Panc1 (cell line): ENCODE data around the gene NPHP3. TPM values are rescaled to one million over a fixed set of nuclear protein-coding genes. Genes with fewer than 3 reads are reported as not detected.
A peak's percentile ranks its signal among the peaks of the same experiment; 100 is the strongest.

Experiments used
- ATAC-seq: fragments of 200-7000 bp; cut with Tn5 transposase; 2 replicates; pipeline ENCODE4 v1.9.1; 2020; ENCODE audit warnings: mild to moderate bottlenecking, moderate library complexity
- BruUV-seq: library from RNA; stranded (reverse); fragments of 400-500 nt; replicated peaks from 2 replicates; lab custom pipeline; 2021; lab: Mats Ljungman, UMichigan
- CTCF ChIA-PET: fragments of 300-600 bp; sonication (Branson Sonifier 250); formaldehyde crosslinking; loops from one replicate; lab custom pipeline; 2022; ENCODE audit warnings: antibody characterized with exemption; lab: Charles Lee
- POLR2A ChIA-PET: fragments of 300-600 bp; sonication (Branson Sonifier 250); formaldehyde crosslinking; loops from one replicate; lab custom pipeline; 2022; ENCODE audit warnings: antibody characterized with exemption; lab: Charles Lee
- DNase-seq: peaks from one replicate; pipeline ENCODE4 v3.0.0-alpha.2; 2010; ENCODE audit warnings: low read depth, low spot score
- H3K27ac ChIP-seq: 2 replicates; pipeline ENCODE4 v1.5.1; 2011; ENCODE audit warnings: mild to moderate bottlenecking, low read length, inconsistent platforms
- H3K27me3 ChIP-seq: fragments of 200-500 bp; sonication (Bioruptor generic); 2 replicates; pipeline ENCODE4 v1.6.0; 2014; ENCODE audit warnings: low read length, inconsistent platforms; ENCODE audit not compliant: control insufficient read depth, insufficient read depth
- H3K36me3 ChIP-seq: fragments of 200-500 bp; sonication (Bioruptor generic); 2 replicates; pipeline ENCODE4 v1.5.1; 2014; ENCODE audit warnings: inconsistent platforms, mild to moderate bottlenecking, low read length, moderate library complexity; ENCODE audit not compliant: control insufficient read depth, insufficient read depth
- H3K4me1 ChIP-seq: 2 replicates; pipeline ENCODE4 v1.5.1; 2011; ENCODE audit warnings: inconsistent platforms, mild to moderate bottlenecking, low read length, moderate library complexity; ENCODE audit not compliant: control insufficient read depth, insufficient read depth
- H3K4me3 ChIP-seq, 2 experiments: 2 replicates each; pipeline ENCODE4 v1.5.1; 2011 to 2012; ENCODE audit warnings: low read depth in 2 of 2, low read length in 2 of 2, mild to moderate bottlenecking in 2 of 2, inconsistent platforms in 1 of 2, moderate library complexity in 1 of 2
- H3K9me3 ChIP-seq: fragments of 200-500 bp; sonication (Bioruptor generic); 2 replicates; pipeline ENCODE4 v1.5.1; 2014; ENCODE audit warnings: low read depth, mild to moderate bottlenecking, inconsistent platforms, low read length, moderate library complexity; ENCODE audit not compliant: control insufficient read depth, insufficient read depth
- POLR2AphosphoS5 ChIP-seq: IDR thresholded peaks from 2 replicates; pipeline ENCODE4 v1.6.1; 2012; ENCODE audit warnings: mild to moderate bottlenecking, low read depth, low read length, moderate library complexity
- REST ChIP-seq, 2 experiments: IDR thresholded peaks; 2 replicates each; pipeline ENCODE4 v1.6.1; 2011 to 2012; ENCODE audit warnings: low read depth in 2 of 2, control low read depth in 1 of 2, low read length in 1 of 2, mild to moderate bottlenecking in 1 of 2, moderate library complexity in 1 of 2; ENCODE audit not compliant: insufficient read depth in 1 of 2
- SIN3A ChIP-seq: IDR thresholded peaks from 2 replicates; pipeline ENCODE4 v1.6.1; 2012; ENCODE audit warnings: low read depth, mild to moderate bottlenecking, low read length, moderate library complexity, borderline replicate concordance; ENCODE audit not compliant: insufficient read depth
- TCF7L2 ChIP-seq: IDR thresholded peaks from 2 replicates; pipeline ENCODE4 v1.6.1; 2011; ENCODE audit warnings: mild to moderate bottlenecking, low read depth, low read length, inconsistent platforms
- in situ Hi-C: cut with HindIII; loops from 2 replicates; pipeline ENCODE4 v1.10.0; 2016; ENCODE audit warnings: low sequenced_read_pairs, low pct_unique_long_range_greater_than_20kb
- intact Hi-C: fragments of 100-400 bp; cut with micrococcal nuclease; formaldehyde crosslinking; loops from one replicate; pipeline ENCODE4 v1.10.0; 2022; ENCODE audit not compliant: unreplicated experiment
- total RNA-seq: library from RNA; stranded (reverse); gene quantifications from one replicate; pipeline ENCODE4 v1.2.1, GENCODE V29; 2021; ENCODE audit not compliant: unreplicated experiment
- TF ChIP-seq, protein P1 (sequence below): fragments of 450-650 bp; IDR thresholded peaks from 2 replicates; pipeline ENCODE4 v1.5.1; 2017; ENCODE audit warnings: mild to moderate bottlenecking

The NPHP3 gene
- total RNA-seq, 1 experiment from 2014 or later: 34.0 TPM

DNA sequence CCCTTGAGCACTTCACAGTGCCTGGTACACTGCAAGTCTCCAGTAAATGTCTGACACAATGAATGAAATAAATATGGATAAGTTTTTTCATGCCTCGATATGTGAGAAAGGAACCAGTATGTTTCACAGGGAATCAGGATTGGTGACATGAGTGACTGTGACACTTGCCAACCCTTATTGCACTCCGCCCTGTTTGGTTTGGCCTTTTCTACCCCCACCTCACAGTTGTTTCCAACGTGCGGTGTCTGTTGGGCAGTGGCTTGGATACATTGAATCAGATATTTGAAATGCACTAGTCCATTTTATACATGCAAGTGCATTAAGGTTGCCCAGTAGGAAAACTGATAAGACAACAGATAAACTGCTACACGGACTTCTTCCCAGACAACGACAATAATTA lies 2.0 kb downstream of the NPHP3 start:
- Histone ChIP-seq H3K27me3 (no peaks in the 10 kb centered on the region), H3K36me3 (peaks cover 24% of the 10 kb centered on the region; the same call in 1 of the 2 replicates), H3K27ac (peak overlapping the region; percentile 70), H3K4me3 (peak overlapping the region; percentile 59 to 77), H3K9me3 (no peaks in the 10 kb centered on the region), H3K4me1 (peaks cover 24% of the 10 kb centered on the region)
- ATAC-seq: no peak
- no peak for DNase-seq
- intact Hi-C loops (loop anchor here (10.0 kb wide), 1 partner anchor 875 kb away; no protein-coding TSS in a partner anchor), in situ Hi-C loops (no loop called here)
- ChIA-PET CTCF (interaction anchor here (0.7 kb wide), 1 partner anchor 26 kb away, joined by 6 read pairs; no protein-coding TSS in a partner anchor), POLR2A (no interaction called here)
- TF ChIP-seq POLR2AphosphoS5 (no peak), TCF7L2 (no peak), REST (IDR thresholded peaks at IDR 0.05; ENCODE audit: insufficient read depth in 1 of 2, low read depth in 2 of 2, low read length in 1 of 2) (no peak), SIN3A (no peak)
- TF ChIP-seq, protein P1, sequence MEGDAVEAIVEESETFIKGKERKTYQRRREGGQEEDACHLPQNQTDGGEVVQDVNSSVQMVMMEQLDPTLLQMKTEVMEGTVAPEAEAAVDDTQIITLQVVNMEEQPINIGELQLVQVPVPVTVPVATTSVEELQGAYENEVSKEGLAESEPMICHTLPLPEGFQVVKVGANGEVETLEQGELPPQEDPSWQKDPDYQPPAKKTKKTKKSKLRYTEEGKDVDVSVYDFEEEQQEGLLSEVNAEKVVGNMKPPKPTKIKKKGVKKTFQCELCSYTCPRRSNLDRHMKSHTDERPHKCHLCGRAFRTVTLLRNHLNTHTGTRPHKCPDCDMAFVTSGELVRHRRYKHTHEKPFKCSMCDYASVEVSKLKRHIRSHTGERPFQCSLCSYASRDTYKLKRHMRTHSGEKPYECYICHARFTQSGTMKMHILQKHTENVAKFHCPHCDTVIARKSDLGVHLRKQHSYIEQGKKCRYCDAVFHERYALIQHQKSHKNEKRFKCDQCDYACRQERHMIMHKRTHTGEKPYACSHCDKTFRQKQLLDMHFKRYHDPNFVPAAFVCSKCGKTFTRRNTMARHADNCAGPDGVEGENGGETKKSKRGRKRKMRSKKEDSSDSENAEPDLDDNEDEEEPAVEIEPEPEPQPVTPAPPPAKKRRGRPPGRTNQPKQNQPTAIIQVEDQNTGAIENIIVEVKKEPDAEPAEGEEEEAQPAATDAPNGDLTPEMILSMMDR: no peak
- BruUV-seq: TSS peak; percentile 40

- DNase-seq (no peak), ATAC-seq (no peak)
- TF ChIP-seq SIN3A (no peak), POLR2AphosphoS5 (no peak), TCF7L2 (no peak), REST (IDR thresholded peaks at IDR 0.05; ENCODE audit: insufficient read depth in 1 of 2, low read depth in 2 of 2, low read length in 1 of 2) (no peak)
- TF ChIP-seq, protein P1: no peak
- no peak overlapping the region for H3K27ac ChIP-seq
- intact Hi-C loops (no loop called here), in situ Hi-C loops (no loop called here)
- peaks cover 16% of the 10 kb centered on the region for H3K4me1 ChIP-seq
- ChIA-PET CTCF (no interaction called here), POLR2A (no interaction called here)
- BruUV-seq: no TSS peak
- H3K9me3 ChIP-seq: no peaks in the 10 kb centered on the region
- no peaks in the 10 kb centered on the region for H3K27me3 ChIP-seq
- H3K4me3 ChIP-seq: no peak overlapping the region
- H3K36me3 ChIP-seq: peaks cover 43% of the 10 kb centered on the region; the same call in 1 of the 2 replicates
Observed at GRCh38 chr3:132716372-132716771, 5.8 kb downstream of the NPHP3 start.
